ENCODE measurements around the gene NHEJ1.

Gene NHEJ1

DNA sequence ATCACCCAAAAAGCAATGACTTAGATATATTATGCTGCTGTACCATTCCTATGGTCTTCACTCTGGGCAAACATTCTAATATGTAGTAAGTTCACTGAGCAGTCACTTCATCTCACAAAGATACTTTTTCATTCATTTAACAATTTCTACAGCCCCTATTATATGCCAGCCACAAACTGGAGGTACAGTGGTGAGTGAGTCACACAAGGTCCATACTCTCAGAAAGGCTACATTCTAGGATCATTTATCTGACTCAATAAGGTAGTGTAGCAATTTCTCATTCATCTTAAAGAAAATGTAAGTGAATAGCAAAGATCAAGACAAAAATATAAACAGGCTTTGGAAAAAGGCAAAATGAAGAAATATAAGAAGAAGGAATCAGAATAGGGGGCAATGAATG lies 40.5 kb downstream of the NHEJ1 start:
- no peak for DNase-seq

DNA sequence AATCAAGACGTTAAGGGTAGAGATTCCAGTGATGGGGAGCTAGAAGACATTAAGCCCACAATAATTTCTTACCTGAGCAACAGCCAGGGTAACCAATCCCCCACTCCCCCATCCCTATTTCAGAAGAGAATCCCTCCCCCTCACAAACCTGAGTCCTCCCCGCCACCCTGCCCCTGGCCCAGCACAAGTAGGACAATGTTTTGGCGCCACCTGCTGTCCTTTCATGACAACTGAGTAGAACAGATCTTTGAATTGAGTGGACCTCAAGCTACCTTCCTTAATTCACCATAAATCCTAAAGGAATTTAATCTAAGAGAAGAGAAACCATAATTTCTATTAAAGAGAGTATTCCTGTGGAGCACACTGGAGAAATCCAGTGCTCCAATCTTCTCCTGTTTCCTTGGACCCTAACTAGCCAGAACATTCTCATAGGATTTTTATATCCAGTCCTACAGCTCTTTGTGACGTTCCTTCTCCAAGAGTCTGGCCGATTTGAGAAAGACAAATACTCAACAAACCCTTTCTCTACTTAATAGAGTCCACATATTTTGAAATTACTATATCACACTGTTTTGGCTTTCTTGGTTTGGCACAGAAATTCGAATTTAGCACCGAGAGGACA lies 41.1 kb downstream of the NHEJ1 start:
- DNase-seq: peak; percentile 57

DNA sequence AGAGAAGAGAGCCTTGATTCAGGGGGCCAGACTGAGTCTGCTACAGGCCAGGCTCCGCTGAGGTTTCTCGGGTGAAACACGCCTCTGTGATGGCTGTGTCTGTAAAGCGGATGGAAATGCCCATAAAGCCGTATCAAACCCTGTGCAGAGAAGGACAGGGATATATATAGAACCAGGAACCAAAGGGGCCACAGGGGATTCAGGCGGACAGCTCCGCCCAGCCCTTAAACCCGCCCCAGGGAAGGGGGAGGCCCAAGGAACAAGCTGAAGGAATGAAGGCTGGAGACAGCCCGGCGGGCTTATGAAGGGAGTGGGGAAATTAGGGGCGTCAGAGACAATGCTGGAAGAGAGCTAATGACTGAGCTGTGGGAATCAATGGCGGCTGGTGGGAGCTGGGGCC lies 42.1 kb downstream of the NHEJ1 start:
- no peak for DNase-seq

DNA sequence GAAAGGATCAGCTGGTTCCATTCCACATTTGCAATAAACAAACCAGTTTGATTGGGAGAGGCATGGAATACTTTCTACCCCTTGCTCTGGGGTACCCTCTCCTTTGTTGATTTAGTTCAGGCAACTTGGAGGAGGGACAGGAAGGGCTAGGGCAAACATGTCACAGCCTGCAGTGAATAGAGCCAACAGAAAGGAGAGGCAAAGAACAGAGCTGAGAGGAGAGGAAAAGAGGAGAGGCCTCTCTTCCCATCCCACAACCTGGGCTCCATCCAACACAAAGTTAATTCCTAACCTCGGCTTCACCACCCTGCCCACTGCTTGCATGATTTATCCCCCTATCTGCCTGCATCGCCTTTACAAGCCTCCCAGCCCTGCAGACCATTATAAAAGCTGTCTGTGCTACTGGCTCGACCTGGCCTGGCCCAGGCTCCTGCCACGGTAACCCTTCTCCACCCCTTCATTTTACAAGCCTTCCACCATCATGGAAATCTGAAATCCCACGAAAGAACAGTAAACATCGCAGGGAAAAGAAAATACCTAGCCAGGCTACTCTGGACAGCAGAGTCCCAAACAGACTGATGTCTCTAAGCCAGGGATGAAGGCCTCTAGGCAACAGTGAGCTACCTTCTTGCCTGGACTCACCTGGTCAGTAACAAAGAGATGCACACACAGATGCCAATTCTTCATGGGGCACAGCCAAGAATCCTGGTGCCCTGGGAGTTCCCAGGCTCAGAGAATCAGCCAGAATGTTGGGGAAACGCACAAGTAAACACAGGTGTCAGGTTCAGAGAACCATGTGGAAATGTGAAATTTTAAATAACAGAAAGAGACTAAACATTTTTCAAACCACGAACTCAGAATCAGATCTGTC lies 43.6 kb downstream of the NHEJ1 start:
- DNase-seq: no peak

DNA sequence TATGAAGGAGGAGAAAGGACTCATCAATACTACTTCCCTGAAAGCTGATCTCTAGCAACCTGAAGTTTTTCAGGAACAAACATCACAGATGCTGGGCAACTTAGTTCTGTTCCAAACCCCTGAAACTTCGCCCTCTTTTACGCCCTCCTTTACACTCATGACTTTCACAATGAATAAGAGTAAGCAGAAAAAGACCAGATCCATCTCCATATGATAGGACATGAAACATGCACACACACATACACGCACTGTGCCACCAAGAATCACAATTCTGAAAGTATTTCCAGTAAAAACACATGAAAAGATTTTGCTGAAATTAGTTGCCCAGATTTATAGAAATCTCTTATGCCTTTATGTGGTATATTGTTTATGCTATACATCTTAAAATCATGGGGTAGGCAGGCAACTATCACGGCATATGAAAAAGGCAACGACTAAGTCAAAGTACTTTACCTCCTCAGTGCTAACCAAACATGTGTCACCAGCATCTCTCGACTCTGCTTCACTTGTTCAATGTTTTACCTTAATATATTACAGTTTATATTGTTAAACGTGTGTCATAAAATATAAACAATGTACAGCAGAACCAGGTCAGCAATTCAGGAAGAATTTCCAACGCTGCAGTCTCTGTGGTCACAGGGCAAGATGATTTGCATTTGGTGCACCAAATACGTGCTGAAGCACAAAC lies 47.8 kb downstream of the NHEJ1 start:
- no peak for DNase-seq

DNA sequence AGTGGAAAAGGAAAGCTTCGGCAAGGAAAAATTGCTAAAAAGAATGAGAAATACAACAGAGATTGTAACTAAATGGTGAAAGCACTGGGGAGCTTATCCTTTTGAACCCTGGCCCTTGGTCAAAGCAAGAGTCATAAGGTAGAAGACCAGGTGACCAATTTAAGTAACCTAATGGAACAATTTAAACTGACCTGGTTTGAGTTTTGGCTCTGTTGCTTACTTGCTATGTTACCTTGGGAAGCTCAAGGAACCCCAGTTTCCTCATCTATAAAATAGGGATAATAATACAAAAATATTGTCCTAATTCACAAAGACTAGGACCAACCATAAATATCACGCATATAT lies 48.6 kb downstream of the NHEJ1 start:
- DNase-seq: no peak

DNA sequence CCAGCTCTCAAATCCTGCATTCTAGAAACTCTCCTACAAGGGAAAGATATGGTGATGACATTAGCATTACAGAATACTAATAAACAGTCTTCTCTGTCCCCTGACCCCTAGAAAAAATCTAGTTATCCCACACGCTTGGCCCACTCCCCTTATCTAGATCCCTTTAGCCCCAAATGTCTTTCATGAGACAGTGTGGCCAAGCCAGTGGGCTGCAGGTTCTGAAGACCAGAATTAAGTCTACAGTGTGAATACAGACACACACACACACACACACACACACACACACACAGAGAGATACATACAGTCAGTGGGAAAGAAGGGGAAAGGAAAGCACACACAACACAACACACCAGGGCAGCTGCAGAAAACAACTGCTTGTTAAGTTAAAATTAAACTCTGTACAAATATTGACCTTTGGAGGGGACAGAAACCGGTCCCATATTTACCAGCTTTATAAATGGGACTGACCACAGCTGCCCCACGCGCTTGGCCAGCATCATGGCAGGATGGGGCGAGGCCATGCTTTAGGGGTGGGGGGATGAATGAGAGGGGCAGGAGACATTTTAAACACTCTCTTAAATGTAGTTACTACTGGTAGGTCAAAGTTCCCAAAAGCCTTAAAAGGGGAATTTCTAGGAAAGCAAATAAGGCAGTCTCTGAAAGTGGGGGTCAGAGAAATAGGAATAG lies 49.1 kb downstream of the NHEJ1 start:
- DNase-seq: no peak

DNA sequence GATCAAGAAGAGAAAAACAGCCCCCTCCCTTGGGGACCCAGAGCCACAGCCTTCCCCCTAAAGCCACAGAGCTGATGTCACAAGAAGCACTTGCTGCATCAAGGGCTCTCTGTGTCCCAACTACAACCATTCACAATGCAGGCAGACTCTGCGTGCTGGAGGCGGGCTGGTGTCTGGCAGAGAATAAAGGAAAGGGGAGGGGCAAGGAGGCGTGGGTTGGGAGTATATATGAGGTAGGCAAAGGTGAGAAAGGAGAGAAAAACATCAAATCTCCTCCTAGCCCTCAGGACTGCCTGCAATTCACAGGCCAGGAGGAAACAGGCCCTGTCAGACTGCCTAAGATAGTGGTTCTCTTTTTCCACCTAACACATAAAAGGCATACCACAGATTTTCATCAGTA lies 51.1 kb downstream of the NHEJ1 start:
- no peak for DNase-seq

DNA sequence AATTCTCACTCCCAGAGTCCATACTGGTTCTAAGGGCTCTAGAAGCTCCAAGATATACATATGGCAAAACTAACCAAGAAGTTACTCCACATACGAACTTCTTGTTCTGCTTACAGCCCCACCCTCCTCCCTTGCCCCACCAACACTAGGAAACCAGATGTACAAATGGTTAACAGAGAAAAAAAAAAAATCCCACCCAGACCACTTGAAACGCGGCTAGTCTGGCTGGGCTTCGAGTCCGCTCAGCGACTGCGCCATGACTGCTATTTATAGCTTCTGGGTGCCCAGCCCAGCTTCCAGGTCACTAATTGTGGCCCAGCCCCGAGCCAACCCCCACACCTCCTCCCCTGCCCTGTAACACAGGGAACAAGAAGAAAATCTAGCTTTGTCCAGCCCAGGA lies 52.9 kb downstream of the NHEJ1 start:
- no peak for DNase-seq

DNA sequence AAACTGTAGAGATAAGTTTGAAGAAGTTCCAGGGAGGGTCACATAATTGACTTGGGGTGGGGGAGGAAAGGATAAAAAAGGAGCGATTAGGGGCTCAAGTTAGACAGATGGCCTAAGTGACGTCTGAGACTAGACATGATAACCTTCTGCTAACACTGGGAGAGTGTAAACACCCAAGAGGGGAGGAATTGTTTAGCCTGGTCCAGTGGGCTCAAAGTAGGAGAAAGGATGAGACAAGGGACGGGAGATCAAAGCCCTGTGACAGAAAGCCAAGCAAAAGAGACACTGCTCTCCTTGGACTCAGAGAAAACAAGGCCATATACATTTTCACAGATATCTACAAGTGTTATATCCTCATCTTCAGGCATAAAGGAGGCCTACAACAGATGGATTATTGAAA lies 54.4 kb downstream of the NHEJ1 start:
- DNase-seq: no peak

DNA sequence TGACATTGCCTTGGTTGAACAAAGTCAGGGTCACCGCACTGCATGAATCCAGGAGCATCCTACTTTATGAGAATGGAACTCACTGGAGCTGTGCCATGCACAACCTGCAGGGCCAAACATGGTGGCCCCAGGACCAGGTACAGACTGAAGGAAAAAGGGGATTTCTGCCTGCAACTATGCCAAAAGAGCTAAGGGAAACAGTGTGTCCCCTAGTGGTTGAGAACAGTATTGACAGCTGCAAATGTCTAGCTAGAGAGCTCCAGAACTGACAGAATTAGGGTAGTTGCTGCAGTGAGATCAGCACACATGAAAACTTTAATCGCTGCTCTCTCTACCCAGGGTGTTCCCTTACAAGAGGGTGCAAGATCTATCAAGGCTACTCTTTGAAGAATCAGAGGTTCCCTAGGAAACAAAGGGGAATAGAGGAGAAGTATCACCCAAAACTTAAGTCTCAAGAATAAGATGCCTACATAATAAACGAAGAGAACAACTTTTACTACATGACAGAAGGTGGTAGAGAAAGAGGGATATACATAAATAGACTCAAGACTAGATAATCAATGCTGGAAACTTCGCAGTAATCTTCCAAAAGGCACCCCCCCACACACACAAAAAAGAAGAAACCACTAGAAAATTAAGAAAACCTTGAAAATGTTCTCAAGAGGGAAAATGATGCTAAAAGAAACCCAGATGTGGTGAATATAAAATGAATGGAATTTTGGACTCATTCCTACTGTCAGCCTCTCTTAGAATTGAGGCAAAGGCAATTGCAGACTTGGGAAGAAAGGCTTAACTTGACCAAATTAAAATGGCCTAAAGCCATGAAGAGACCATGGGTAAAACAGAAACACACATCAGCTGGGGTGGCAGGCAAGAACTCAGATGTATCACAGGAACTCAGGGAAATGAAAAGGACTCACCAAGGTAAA lies 56.2 kb downstream of the NHEJ1 start:
- peak; percentile 22 for DNase-seq

DNA sequence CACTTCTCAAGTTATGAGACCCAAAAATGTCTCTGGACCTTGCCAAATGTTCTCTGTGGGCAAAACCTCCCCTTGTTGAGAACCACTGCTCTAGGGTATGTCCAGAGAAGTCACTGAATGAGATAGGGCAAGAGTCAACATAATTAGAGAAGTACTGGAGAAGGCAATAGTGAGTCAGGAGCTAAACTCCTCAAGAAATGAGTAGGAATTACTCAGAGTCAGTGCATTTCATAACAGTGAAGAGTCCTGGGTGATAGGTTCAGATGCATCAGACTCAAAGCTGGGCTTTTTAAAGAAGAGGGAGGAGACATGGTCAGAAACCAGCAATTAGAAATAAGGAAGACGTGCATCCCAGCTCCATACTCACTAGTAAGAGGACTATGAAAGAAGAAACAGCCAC lies 61.3 kb downstream of the NHEJ1 start:
- no peak for DNase-seq

DNA sequence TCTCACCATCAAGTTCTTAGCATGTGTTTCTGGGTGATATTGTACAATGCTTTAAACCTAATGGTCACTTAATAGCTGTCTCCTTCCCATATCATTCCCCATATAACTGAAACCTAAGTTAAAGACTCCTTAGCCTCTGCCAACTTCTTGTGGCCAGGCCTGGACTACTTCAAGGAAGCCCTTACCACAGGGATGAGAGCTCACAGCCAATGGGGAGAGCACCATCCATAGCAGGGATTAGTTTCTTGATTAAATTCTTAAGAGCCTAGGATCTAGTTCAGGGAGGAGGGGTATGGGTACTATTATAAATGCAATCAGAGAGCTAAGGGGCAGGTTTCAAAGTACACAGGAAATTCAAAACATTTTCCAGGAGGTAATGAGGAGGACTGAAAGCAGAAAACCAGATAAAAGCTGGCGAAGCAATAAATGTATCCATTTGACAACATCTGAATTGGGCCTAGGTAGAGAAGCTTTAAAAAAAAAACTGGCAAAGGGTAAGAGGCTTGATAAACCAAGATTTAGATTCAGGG lies 65.1 kb downstream of the NHEJ1 start:
- no peak for DNase-seq

DNA sequence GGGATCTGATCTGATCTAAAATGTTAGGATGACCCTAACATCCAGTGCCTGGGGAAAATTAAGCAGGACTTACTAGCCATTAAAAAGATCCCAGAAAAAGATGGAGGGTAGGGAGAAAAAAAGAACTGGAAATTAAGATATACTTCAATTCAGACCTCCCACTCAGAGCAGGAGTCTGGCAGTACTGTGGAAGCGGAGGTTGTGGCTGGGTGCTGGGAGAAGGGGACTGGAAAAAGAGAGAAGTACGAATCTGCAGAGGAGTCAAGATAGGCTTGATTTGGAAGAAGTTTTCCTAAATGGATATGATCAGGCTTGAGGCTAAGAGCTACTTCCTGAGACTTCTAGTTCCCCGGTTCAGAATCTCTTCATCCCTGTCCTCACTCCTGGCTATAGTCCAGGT lies 66.4 kb downstream of the NHEJ1 start:
- DNase-seq: no peak

DNA sequence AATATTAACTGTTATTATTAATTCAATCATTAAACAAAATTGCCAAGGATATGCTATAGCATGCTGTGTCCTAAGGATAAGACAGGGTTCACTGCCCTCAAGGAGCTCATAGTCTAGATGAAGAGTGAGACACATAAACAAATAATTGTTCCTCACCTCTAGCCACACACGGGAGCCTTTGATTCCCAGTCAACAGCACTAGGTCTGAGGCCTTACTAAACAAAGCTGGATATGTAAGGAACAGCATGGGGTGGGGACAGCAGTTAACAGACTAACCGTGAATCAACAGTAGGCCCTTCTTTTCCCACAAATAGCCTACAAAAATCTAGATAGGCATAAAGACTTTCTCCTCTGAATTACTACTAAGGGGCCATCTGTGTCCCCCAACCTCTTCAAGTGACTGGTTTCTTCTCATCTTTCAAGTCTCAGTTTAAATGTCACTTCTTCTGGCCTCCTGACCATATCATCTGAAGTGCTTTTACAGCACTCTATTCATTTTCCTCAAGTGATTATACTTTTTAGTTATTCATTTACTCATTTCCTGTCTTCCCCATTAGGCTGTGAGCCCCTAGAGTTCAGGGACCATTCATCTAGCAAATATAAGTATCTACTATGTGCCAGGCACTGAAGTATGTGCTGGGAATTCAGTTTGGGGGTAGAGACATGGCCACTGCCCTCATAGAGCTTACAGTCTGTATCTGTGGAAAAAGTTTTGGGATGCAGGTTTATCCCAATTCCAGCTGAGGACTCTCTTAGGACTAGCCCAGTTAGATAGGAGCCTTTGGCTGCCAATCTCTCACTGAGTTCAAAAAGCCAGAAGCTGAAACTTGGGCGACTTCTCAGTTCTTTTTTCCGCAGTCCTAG lies 69.9 kb downstream of the NHEJ1 start:
- DNase-seq: no peak

DNA sequence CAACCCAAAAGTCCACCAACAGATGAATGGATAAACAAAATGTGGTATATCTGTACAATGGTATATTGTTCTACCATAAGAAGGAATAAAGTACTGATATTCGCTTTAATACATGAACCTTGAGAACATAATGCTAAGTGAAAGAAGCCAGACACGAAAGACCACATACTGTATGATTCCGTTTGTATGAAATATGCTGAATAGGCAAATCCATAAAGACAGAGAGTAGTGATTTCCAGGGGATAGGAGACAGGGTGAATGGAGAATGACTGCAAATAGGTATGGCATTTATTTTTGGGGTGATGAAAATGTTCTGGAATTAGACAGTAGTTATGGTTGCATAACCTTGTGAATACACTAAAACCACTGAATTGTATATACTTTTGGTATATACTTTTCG lies 71.3 kb downstream of the NHEJ1 start:
- no peak for DNase-seq

DNA sequence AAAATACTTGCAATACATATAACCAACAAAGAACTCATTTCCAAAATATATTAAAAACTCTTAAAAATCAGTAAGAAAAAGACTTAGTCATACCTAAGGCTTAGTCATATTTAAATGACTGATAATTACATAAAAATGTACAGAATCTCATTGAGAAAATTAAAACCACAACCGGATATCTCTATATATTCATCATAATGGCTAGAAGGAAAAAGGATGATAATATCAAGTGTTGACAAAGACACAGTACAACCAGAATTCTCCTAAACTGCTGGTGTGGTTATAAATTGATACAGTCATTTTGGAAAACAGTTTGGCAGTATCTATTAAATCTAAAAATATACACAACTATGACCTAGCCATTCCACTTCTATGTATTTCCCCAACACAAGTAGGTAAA lies 72.8 kb downstream of the NHEJ1 start:
- no peak for DNase-seq

DNA sequence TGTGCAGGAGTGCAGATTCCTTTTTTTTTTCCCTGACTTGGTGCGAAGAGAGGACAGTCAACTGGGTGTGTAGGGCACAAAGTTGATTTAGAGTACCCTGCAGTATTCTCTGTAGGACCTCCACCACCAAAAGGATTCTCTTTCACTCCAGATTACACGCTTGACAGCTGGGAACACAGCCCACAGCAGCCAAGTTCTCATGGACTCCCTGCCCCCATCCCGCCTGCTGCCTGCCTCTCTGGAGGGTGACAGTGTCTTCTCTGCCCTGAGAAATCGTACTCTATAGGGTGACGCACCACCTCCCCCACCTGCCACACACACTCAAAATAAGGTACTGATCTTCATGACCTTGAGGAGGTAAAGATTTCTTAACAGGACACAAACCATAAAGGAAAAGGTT lies 73.3 kb downstream of the NHEJ1 start:
- no peak for DNase-seq

DNA sequence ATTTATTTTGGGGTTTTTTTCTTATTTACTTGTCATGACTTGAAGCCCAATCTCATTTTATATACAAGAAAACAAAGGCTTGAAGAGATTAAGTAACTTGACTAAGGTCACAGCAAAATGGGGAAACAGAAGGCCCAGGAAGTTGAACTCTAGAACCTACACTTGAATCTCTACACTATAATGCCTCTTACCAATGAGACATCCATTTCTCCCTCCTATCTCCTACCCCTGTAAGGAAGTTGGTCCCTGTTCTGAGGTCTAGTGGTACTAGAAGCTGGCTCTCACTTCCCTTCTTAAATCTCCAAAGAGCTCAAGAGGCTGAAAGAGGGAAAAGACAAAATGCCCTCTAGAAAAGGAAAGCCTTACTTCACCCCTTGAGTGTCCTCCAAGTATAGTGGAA lies 74.4 kb downstream of the NHEJ1 start:
- no peak for DNase-seq

DNA sequence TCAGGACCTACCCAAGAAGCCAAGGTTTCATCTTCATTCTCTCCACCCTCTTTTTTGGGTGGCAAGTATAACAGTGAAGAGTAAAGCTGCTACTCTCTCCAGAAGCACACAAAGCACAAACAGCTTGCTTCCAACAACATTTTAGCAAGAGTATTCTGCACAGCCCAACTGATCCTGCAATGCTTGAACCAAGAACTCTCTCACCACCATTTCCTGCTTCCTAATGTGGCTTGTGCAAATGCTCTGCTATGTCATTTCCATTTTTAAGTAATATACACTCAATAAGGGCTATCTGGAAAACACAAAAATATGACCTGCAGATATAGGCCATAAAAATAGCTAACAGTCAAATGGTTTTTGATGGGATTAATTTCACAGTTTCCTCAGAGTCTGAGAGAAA lies 75.8 kb downstream of the NHEJ1 start:
- no peak for DNase-seq

DNA sequence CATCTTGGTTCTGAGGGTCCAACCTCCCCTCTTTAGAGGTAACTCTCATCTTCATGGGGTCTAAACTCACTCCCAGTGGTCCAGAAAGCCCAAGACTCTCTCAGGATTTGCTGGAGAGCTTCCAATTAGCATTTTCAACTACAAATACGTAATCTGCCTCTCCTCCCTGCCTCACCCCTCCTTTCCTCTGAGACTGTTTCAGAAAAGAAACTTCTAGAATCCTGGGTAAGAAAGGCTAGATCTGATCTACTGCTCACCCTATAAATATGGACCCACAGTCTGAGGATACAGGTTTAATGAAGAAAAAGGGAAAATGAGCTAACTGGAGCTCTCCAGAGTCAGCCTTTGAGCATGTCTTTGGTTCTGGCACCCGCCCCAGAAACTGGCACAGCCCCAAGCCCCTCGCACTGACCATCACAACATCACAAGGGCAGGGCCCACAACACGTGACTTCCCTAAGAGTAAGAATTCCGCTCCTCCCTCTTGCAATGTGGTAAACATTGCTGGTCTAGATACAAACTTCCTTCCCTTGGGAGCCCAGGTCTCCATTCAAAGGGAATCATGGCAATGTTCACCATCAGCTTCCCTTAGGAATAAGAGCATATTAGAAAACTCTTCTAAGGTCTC lies 78.2 kb downstream of the NHEJ1 start:
- no peak for DNase-seq

Measured in COR-L47 (cell line).